Thymus (tissue), 11 donors: Measurements from ENCODE around the gene GDF10. TPM values are rescaled to one million over a fixed set of nuclear protein-coding genes. Genes with fewer than 3 reads are reported as not detected.

Source experiments
- DNase-seq, 9 donors: peaks; one replicate each; pipeline ENCODE4 v3.0.0-alpha.2; 2013; ENCODE audit warnings: low spot score in 9 of 9, low read depth in 6 of 9, missing footprints in 1 of 9
- H3K27ac ChIP-seq, 2 donors: one replicate each; pipeline ENCODE4 v1.5.1; 2013; ENCODE audit warnings: control low read depth in 1 of 2, low read depth in 1 of 2, low read length in 1 of 2, mild to moderate bottlenecking in 1 of 2, moderate library complexity in 1 of 2
- H3K27me3 ChIP-seq, 2 donors: one replicate each; pipeline ENCODE4 v1.5.1; 2013; ENCODE audit warnings: low read length in 1 of 2; ENCODE audit not compliant: control insufficient read depth in 2 of 2, insufficient read depth in 1 of 2
- H3K36me3 ChIP-seq, 2 donors: one replicate each; pipeline ENCODE4 v1.5.1; 2013; ENCODE audit warnings: low read length in 1 of 2, mild to moderate bottlenecking in 1 of 2, moderate library complexity in 1 of 2; ENCODE audit not compliant: control insufficient read depth in 2 of 2, insufficient read depth in 2 of 2
- H3K4me1 ChIP-seq, 2 donors: one replicate each; pipeline ENCODE4 v1.5.1; 2013; ENCODE audit warnings: low read length in 2 of 2; ENCODE audit not compliant: control insufficient read depth in 2 of 2, insufficient read depth in 2 of 2
- H3K4me3 ChIP-seq, 2 donors: one replicate each; pipeline ENCODE4 v1.5.1; 2013; ENCODE audit warnings: low read length in 2 of 2, control low read depth in 1 of 2, mild to moderate bottlenecking in 1 of 2
- H3K9me3 ChIP-seq, 2 donors: one replicate each; pipeline ENCODE4 v1.5.1; 2013; ENCODE audit warnings: low read length in 1 of 2, mild to moderate bottlenecking in 1 of 2; ENCODE audit not compliant: control insufficient read depth in 2 of 2, insufficient read depth in 1 of 2
- WGBS: extraction: QIAGEN DNeasy Blood & Tissue Kit; methylation state at CpG from one replicate; pipeline ENCODE4 v1.1.7; 2013; 5-methylcytosine and 5-hydroxymethylcytosine counted together
- polyA plus RNA-seq: library from polyadenylated mRNA; stranded (reverse); fragments of 200-250 nt; gene quantifications from one replicate; pipeline ENCODE4 v1.2.3, GENCODE V29; 2013
- total RNA-seq: library from RNA; stranded (reverse); fragments of 120-200 nt; gene quantifications from one replicate; pipeline ENCODE4 v1.2.4, GENCODE V29; 2013
- donor health status: healthy.

GDF10 gene
- total and polyA plus RNA-seq, 2 donors: 0.39 to 0.47 TPM

- WGBS: 63% methylated on average over 10 of the region's 10 CpGs
- no peak for DNase-seq
- peaks cover under 1 to 16% of the 10 kb centered on the region in 2 donors for H3K27me3 ChIP-seq
Measured at GRCh38 chr10:47306387-47307210, 6.6 kb downstream of the GDF10 start.

GRCh38 chr10:47307381-47307780 lies 7.4 kb downstream of the GDF10 start:
- Histone ChIP-seq H3K36me3 (no peaks in the 10 kb centered on the region), H3K4me3 (no peak overlapping the region), H3K27me3 (peaks cover 0 to 11% of the 10 kb centered on the region in 2 donors), H3K4me1 (peaks cover 26% of the 10 kb centered on the region in 2 donors), H3K27ac (no peak overlapping the region), H3K9me3 (peaks cover 0 to 4% of the 10 kb centered on the region in 2 donors)
- 79% methylated on average over 3 of the region's 3 CpGs for WGBS
- DNase-seq: no peak

More at GRCh38 chr10:47306387-47307210, 6.6 kb downstream of the GDF10 start:
- Histone ChIP-seq H3K4me1 (peaks cover 18 to 20% of the 10 kb centered on the region in 2 donors), H3K9me3 (peaks cover 0 to 2% of the 10 kb centered on the region in 2 donors), H3K27ac (no peak overlapping the region), H3K4me3 (no peak overlapping the region), H3K36me3 (no peaks in the 10 kb centered on the region)

- Histone ChIP-seq H3K4me1 (peaks cover 28% of the 10 kb centered on the region in 2 donors), H3K27ac (no peak overlapping the region), H3K27me3 (peaks cover 0 to 6% of the 10 kb centered on the region in 2 donors), H3K9me3 (peaks cover 0 to 4% of the 10 kb centered on the region in 2 donors), H3K4me3 (no peak overlapping the region), H3K36me3 (no peaks in the 10 kb centered on the region)
- no peak for DNase-seq
- WGBS: 96% methylated on average over 9 of the region's 9 CpGs
Measured at GRCh38 chr10:47308775-47309174, 8.8 kb downstream of the GDF10 start.

GRCh38 chr10:47309408-47310089 lies 9.6 kb downstream of the GDF10 start:
- Histone ChIP-seq H3K36me3 (no peaks in the 10 kb centered on the region), H3K4me3 (no peak overlapping the region), H3K27ac (no peak overlapping the region), H3K9me3 (peaks cover 0 to 4% of the 10 kb centered on the region in 2 donors), H3K4me1 (peaks cover 28% of the 10 kb centered on the region in 2 donors), H3K27me3 (peaks cover 0 to 6% of the 10 kb centered on the region in 2 donors)
- 90% methylated on average over 34 of the region's 34 CpGs for WGBS
- peak in 1 of 9 donors; percentile 20 for DNase-seq

DNA sequence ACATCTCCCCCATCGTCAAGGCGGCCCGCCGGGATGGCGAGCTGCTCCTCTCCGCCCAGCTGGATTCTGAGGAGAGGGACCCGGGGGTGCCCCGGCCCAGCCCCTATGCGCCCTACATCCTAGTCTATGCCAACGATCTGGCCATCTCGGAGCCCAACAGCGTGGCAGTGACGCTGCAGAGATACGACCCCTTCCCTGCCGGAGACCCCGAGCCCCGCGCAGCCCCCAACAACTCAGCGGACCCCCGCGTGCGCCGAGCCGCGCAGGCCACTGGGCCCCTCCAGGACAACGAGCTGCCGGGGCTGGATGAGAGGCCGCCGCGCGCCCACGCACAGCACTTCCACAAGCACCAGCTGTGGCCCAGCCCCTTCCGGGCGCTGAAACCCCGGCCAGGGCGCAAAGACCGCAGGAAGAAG lies 10.1 kb downstream of the GDF10 start:
- peaks cover 0 to 6% of the 10 kb centered on the region in 2 donors for H3K27me3 ChIP-seq
- H3K4me3 ChIP-seq: no peak overlapping the region
- WGBS: 98% methylated on average over 37 of the region's 37 CpGs
- peaks cover 0 to 4% of the 10 kb centered on the region in 2 donors for H3K9me3 ChIP-seq
- DNase-seq: no peak
- H3K4me1 ChIP-seq: peaks cover 28% of the 10 kb centered on the region in 2 donors
- no peaks in the 10 kb centered on the region for H3K36me3 ChIP-seq
- no peak overlapping the region for H3K27ac ChIP-seq

DNA sequence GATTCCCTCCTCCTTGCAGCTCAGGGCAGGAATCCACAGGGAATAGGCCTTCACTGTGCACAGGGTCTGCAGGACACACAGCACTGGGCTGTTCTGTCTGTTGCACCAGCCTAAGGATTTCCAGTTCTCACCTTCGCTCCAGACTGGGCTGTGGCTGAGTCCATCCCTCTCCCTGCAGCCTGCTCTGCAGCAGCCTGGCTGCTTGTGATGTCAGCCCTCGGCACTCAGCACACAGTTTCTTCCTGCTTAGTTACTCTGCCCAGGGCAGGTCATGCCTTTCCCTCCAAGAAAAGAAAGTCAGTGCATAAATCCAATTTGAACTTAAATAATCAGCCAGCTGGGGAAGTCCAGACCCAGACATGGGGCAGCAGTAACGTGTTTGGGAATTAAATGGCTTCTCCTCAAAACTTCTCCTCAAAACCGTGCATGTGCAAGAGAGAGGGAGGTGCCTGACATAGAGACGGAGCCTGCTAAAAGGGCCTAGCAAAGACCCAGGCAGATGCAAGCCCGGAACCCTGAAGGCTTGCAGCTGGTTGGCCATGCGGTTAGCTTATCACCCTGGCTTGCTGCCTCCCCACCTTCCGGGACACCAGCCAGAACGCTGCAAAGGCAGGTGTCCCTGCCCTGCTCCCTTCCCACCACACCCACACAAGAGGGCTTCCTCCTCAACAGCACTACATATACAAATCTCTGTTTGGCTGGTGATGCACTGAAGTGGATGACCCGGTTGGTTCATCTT lies 11.4 kb downstream of the GDF10 start:
- H3K27me3 ChIP-seq: peaks cover 0 to 6% of the 10 kb centered on the region in 2 donors
- peaks cover 28% of the 10 kb centered on the region in 2 donors for H3K4me1 ChIP-seq
- H3K36me3 ChIP-seq: no peaks in the 10 kb centered on the region
- WGBS: 12% methylated on average over 10 of the region's 10 CpGs
- peaks cover 0 to 4% of the 10 kb centered on the region in 2 donors for H3K9me3 ChIP-seq
- peak overlapping the region in 1 of 2 donors; percentile 11 for H3K4me3 ChIP-seq
- peak; percentile 25 to 83 (median 51) for DNase-seq
- H3K27ac ChIP-seq: peak overlapping the region; percentile 85 to 92

- Histone ChIP-seq H3K36me3 (no peaks in the 10 kb centered on the region), H3K4me3 (peak overlapping the region in 1 of 2 donors; percentile 11), H3K9me3 (peaks cover 0 to 4% of the 10 kb centered on the region in 2 donors), H3K4me1 (peaks cover 27 to 28% of the 10 kb centered on the region in 2 donors), H3K27me3 (peaks cover 0 to 3% of the 10 kb centered on the region in 2 donors), H3K27ac (peak overlapping the region; percentile 85 to 92)
- peak in 8 of 9 donors; percentile 42 to 84 (median 66) for DNase-seq
- WGBS: 27% methylated on average over 20 of the region's 20 CpGs
Measured at GRCh38 chr10:47311932-47312662, 12.1 kb downstream of the GDF10 start.

DNA sequence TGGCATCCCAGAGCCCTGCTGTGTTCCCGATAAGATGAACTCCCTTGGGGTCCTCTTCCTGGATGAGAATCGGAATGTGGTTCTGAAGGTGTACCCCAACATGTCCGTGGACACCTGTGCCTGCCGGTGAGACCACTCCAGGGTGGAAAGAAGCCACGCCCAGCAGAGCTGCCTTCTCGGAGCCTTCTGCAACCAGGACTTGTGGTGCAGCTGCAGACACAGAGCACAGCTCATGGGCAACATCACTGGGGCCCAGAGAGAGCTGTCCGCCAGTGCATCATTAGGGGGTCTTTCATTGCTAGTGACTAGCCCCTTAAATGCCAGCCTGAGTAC lies 12.6 kb downstream of the GDF10 start:
- Histone ChIP-seq H3K27me3 (no peaks in the 10 kb centered on the region), H3K36me3 (no peaks in the 10 kb centered on the region), H3K27ac (no peak overlapping the region), H3K4me1 (peaks cover 22 to 25% of the 10 kb centered on the region in 2 donors), H3K4me3 (no peak overlapping the region), H3K9me3 (peaks cover 0 to 4% of the 10 kb centered on the region in 2 donors)
- DNase-seq: no peak
- WGBS: 93% methylated on average over 7 of the region's 7 CpGs
